NCI-H187 treated with DMSO at 0.1 percent for 48 hours (cell line): ENCODE results near the gene MRO.
"Not testable (repeated sequence)": the region's sequence is repeated elsewhere in the genome, so short reads cannot be mapped to it uniquely, and the experiment has no call there.

ENCODE experiments used
- DNase-seq: peaks from one replicate; lab custom pipeline; 2025; lab: John Stamatoyannopoulos, UW

Gene MRO

DNA sequence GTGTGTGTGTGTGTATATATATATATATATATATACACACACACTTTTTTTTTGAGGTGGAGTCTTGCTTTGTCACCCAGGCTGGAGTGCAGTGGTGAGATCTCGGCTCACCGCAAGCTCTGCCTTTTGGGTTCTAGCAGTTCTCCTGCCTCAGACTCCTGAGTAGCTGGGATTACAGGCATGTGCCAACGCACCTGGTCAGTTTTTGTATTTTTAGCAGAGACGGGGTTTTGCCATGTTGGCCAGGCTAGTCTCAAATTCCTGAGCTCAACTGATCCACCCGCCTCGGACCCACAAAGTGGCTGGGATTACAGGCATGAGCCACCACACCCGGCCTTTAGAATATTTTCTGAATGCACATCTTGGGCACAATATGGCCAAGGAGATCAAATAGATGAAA is 13.7 kb upstream of the MRO start:
- DNase-seq = not testable (repeated sequence)

DNA sequence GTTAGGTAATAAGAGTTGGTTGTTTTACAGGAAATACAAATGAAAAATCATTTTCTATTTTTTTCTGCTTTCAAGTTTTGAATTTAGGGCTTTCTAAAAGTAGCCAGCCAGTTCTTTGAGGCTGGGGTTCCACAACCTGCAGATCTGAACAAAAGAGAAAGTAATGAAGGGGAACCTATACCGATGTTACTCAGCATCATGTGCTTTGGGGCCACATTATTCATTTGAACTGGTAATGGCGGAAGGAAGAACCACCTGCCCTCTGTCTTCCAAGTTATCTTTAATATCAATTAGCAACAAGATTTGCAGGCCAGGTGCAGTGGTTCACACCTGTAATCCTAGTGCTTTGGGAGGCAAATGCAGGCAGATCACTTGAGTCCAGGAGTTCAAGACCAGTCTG is 12.9 kb upstream of the MRO start:
- DNase-seq = no peak

DNA sequence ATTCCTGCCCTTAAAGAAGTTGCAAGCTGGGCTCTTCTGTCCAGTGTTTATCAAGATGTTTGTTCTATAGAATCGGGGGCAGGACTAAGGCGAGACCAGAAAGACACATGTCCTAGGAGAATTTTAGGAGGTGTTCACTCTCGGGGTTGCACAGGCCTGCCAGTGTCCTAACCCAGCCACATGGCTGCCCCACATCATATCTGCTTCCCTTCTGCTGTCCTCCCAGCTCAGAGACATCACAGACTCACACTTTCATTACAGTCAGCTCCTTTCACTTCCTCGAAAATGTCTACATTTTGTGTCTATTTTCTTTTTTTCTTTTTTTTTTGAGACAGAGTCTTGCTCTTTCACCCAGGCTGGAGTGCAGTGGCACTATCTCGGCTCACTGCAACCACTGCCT is 10.7 kb upstream of the MRO start:
- no peak for DNase-seq

- DNase-seq = no peak
Observed at GRCh38 chr18:50829644-50830043, 9.8 kb upstream of the MRO start.

- DNase-seq = no peak
Observed at GRCh38 chr18:50826027-50826426, 6.2 kb upstream of the MRO start.

GRCh38 chr18:50825621-50826020 is 5.8 kb upstream of the MRO start:
- DNase-seq = no peak

GRCh38 chr18:50822756-50823155 is 2.9 kb upstream of the MRO start:
- no peak for DNase-seq

DNA sequence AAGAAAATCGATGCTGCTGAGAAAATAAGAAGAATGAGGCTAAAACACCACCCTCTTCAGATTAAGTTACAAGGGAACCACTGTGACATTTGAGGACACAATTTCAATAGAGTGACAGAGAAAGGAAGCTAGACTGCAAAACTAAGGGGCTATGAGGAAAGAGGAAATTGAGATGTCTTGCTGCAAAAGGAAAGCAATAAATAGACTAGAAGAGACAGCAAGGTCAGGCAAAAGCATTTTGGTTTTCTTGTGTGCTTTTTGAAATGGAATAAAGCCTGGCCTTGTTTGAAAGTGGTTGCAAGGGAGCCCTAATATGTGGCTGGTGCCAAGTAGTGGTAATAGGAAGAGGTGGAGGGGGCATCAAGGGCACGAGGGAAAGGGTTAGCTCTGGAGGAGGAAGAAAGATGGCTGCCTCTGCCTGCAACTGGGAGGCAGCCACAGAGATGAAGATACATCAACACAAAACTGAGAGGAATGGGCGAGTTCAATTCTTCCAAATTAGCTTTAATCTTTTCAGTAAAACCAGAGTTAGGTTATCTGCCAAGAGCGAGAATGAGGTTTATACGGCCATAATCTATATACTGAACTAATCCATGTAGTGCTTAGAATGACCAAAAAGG is 1.2 kb upstream of the MRO start:
- no peak for DNase-seq

- no peak for DNase-seq
Observed at GRCh38 chr18:50819027-50819727, 639 bp downstream of the MRO start.

DNA sequence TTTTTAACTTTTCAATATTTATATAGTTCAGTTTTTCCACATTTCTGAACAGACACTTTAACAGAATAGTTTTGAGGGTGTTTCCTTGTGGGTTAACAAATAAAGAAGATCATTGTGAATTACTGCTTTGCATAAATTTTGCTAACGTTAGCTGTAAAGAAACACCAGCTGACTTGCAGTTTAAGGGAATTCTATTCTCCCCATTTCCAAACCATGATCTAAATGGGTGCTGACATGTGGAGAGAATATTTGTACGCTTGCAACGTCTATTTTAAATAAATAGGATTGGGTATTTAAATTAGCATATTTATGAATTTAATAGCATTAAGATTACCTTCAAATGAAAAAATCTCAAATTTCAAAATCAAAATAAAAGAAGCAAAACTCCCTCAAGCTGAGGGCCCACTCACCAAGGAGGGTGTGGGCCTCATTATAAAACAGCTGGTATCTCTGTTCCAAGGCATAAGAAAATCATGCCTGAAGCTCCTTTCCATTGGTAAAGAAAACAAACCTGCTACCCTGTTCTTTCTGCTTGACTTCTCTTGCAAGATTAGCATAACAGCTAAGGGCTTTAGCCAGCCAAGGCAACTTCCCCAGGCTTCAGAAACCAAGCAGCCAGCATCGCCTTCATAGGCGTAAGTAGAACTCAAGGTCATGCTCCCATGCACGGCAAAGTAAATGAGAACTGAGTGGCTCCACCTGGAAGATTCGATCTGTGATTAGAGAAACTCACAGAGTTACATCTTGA is 3.2 kb downstream of the MRO start:
- no peak for DNase-seq

DNA sequence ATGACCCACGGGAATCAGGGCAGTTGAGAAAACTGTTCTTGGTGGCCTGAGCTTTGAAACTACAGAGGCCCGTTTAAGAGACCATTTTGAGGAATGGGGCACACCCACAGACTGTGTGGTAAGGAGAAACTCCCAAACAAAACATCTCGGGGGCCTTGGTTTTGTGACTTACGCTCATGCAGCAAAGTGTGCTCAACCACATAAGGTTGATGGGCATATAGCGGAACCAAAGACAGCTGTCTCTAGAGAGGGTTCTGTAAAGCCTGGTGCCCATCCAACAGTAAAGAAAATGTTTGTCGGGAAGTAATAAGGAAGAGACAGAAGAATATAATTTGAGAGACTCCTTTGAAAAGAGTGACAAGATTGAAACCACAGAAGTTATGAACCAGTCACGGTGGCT is 5.4 kb downstream of the MRO start:
- no peak for DNase-seq

- DNase-seq = no peak
Observed at GRCh38 chr18:50813353-50813752, 6.5 kb downstream of the MRO start.

DNA sequence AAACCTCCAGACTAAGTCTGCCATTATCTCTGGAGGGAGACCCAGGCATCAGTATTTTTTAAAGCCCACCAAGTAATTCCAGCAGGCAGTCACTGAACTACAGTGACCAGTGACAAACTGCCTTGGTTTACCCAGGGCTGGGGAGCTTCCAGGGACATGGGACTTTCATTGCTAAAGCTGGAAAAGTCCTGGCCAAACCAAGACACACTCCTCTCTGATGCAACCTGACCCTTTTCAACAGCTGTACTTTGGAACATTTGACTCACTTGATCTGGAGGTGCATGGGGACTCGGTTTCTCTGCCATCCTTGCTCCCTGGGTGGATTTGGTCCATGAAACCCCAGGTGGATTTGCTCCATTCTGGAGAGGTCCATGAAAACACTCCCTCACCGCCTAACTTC is 7.0 kb downstream of the MRO start:
- DNase-seq = no peak

DNA sequence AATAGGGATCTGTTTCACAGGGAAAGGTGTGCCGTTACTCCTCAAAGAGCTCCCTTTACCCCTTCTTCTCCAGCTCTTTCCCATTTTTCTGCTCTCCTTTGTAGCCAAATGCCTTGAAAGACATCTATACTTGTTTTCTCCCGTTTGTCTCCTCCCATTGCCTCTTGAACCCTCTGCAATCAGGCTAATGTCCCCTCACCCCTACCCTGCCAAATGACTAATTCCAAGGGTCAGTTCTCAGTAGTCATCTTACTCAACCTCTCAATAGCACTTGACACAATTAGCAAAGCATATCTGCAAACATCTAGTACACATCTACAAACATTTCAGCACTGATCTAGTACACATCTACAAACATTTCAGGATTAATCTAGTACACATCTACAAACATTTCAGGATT is 12.6 kb downstream of the MRO start:
- no peak for DNase-seq

DNA sequence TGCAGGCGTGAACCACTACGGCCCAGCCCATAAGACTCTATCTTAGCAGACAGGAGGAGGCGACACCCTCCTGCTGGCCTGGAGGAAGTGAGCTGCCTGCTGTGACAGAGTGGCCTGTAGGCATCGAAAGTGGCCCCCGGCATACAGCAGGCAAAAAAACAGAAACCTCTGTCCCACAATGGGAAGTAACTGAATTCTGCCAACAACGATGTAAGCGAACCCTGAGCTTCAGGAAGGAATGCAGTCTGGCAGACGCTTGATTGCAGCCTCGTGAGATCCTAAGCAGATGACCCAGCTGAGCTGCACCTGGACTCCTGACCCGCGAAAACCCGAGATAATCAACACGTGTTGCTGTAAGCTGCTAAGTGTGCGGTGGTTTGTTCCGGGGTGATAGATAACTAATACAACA is 13.6 kb downstream of the MRO start:
- DNase-seq = no peak

GRCh38 chr18:50805732-50806131 is 14.1 kb downstream of the MRO start:
- DNase-seq = no peak

GRCh38 chr18:50803592-50803991 is 16.2 kb downstream of the MRO start:
- DNase-seq = no peak

DNA sequence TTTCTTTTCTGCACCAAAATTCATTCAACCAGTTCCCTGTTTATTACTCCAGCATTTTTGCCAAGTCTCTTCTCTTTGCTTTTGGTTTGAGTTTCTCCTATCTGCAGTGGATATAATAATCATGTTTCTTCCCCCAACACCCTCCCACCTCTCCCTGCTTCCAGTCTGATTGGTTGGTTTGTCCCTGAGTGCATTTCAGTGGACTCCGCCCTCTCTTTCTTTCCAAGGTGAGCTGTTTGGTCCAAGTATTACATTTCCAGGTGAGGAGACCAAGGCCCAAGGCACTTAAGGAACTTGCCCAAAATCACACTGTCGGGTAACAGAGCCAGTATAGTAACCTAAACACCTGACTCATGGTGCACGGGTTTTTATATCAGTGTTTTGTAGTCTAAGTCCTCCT is 17.7 kb downstream of the MRO start:
- no peak for DNase-seq

GRCh38 chr18:50797142-50797541 is 22.7 kb downstream of the MRO start:
- DNase-seq = no peak

DNA sequence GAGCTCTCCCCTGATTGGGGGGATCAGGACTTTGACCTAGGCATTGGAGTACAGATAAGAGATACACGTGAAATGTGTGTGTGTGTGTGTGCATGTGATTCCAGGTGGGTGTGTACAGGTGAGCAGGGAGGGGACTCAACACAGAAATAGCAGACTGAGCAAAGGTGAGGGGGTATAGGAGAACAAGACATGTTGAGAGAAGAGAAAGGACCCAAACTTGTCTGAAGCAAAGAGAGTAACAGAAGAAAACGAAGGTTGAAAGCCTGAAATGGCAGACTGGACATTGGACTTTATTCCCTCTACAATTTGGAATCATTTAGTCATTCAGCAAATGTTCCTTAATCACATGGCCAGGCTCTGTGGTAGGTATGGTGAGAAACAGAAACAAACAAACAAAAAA is 23.3 kb downstream of the MRO start:
- no peak for DNase-seq

- DNase-seq = no peak
Observed at GRCh38 chr18:50793641-50794565, 25.9 kb downstream of the MRO start.

GRCh38 chr18:50792885-50793284 is 26.9 kb downstream of the MRO start:
- DNase-seq = no peak
